ENCODE measurements around the gene RTEL1. TPM values are rescaled to one million over a fixed set of nuclear protein-coding genes. Genes with fewer than 3 reads are reported as not detected.

Gene RTEL1
- total and polyA plus RNA-seq, 7 donors: 3.6 to 44.3 (median 22.4) TPM

DNA sequence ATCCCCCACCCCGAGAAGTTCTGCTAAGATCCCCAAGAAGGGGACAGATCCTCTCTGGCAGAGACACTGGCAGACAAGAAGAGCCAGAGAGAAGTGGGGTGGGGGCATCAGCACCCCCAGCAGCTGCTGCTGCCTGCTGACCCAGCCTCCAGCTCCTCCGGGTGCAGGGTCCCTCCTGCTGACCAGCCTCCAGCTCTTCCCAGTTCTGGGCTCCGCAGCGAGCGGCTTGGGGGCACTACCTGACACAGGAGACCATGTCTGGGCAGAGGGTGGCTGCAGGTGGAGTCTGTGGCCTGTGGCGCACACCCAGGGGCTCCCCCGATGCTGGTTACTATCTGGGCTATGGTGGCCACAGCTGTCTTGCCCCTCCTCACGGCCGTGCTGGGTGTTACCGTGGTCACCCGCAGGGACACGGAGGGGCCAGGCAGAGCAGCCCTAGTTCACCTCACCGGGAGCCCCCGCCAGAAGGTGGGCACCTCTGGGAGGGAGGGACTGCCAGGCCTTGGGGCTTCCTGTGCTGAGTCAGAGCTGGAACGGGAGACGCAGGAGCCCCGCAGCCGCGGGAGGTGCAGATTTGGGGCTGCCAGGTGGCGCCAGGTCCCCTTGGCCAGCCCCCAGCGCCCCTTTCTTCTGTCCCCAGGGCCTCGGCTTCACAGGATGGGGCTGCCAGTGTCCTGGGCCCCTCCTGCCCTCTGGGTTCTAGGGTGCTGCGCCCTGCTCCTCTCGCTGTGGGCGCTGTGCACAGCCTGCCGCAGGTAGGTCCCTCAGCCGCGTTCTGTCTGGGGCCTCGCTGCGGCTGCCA lies 79.0 kb downstream of the RTEL1 start:
- H3K36me3 ChIP-seq: peaks cover 9 to 39% (median 18%) of the 10 kb centered on the region in 4 donors
- peaks cover 0 to 43% (median 32%) of the 10 kb centered on the region in 4 donors for H3K4me1 ChIP-seq
- 10 to 20% methylated on average over 30 of the region's 30 CpGs for WGBS, 2 donors
- peaks cover 0 to 10% (median 0%) of the 10 kb centered on the region in 3 donors for H3K27me3 ChIP-seq
- intact Hi-C loops (cut with DNase I): no loop called here
- H3K9me3 ChIP-seq: no peaks in the 10 kb centered on the region
- peak; percentile 71 for DNase-seq
- no peak overlapping the region for H3K27ac ChIP-seq
- peak overlapping the region in 3 of 4 donors; percentile 21 to 66 (median 35) for H3K4me3 ChIP-seq
- TF ChIP-seq EP300 (IDR thresholded peaks at IDR 0.05): no peak
- TF ChIP-seq POLR2A (IDR thresholded peaks at IDR 0.05): no peak
- TF ChIP-seq, protein P1, sequence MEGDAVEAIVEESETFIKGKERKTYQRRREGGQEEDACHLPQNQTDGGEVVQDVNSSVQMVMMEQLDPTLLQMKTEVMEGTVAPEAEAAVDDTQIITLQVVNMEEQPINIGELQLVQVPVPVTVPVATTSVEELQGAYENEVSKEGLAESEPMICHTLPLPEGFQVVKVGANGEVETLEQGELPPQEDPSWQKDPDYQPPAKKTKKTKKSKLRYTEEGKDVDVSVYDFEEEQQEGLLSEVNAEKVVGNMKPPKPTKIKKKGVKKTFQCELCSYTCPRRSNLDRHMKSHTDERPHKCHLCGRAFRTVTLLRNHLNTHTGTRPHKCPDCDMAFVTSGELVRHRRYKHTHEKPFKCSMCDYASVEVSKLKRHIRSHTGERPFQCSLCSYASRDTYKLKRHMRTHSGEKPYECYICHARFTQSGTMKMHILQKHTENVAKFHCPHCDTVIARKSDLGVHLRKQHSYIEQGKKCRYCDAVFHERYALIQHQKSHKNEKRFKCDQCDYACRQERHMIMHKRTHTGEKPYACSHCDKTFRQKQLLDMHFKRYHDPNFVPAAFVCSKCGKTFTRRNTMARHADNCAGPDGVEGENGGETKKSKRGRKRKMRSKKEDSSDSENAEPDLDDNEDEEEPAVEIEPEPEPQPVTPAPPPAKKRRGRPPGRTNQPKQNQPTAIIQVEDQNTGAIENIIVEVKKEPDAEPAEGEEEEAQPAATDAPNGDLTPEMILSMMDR (IDR thresholded peaks at IDR 0.05): no peak
- peak in 1 of 4 donors; percentile 24 for TF ChIP-seq POLR2AphosphoS5 (IDR thresholded peaks at IDR 0.05)

DNA sequence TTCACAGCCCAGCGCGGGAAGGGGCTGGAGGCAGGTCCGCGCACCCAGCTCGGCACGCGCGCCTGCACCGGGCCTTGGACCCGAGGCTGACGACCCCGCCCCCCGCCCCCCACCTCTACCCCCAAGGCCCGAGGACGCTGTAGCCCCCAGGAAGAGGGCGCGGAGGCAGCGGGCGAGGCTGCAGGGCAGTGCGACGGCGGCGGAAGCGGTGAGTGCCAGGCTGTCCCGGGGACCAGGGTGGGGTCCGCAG lies 79.5 kb downstream of the RTEL1 start:
- peaks cover 0 to 10% (median 0%) of the 10 kb centered on the region in 3 donors for H3K27me3 ChIP-seq
- peaks cover 0 to 43% (median 36%) of the 10 kb centered on the region in 4 donors for H3K4me1 ChIP-seq
- H3K36me3 ChIP-seq: peaks cover 14 to 45% (median 22%) of the 10 kb centered on the region in 4 donors
- 2 to 3% methylated on average over 26 of the region's 26 CpGs for WGBS, 2 donors
- TF ChIP-seq POLR2AphosphoS5 (IDR thresholded peaks at IDR 0.05) (no peak), POLR2A (IDR thresholded peaks at IDR 0.05) (no peak), EP300 (IDR thresholded peaks at IDR 0.05) (no peak)
- TF ChIP-seq, protein P1 (IDR thresholded peaks at IDR 0.05): no peak
- no peaks in the 10 kb centered on the region for H3K9me3 ChIP-seq
- no peak overlapping the region for H3K27ac ChIP-seq
- intact Hi-C loops (cut with DNase I): no loop called here
- peak overlapping the region in 3 of 4 donors; percentile 21 to 66 (median 35) for H3K4me3 ChIP-seq
- no peak for DNase-seq

DNA sequence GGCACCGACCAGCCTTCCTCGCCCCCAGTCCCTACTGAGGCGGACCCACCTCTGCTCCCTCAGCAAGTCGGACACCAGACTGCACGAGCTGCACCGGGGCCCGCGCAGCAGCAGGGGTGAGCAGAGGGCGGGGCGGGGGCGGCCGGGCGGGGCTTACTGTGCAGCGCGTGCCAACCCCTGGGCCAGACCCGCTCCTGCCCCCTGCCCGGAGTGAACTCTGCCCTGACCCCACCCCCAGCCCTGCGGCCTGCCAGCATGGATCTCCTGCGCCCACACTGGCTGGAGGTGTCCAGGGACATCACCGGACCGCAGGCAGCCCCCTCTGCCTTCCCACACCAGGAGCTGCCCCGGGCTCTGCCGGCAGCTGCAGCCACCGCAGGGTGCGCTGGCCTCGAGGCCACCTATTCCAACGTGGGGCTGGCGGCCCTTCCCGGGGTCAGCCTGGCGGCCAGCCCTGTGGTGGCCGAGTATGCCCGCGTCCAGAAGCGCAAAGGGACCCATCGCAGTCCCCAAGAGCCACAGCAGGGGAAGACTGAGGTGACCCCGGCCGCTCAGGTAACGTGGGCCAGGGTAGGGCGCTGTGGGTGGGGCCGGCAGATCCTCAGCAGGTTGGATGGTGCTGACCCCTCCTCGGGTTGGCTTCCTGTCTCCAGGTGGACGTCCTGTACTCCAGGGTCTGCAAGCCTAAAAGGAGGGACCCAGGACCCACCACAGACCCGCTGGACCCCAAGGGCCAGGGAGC lies 80.0 kb downstream of the RTEL1 start:
- intact Hi-C loops (cut with DNase I): loop anchor here (2.0 kb wide), 1 partner anchor 31 kb away; the partner anchor contains the start of gene ARFRP1
- Histone ChIP-seq H3K4me3 (peak overlapping the region in 3 of 4 donors; percentile 21 to 66 (median 35)), H3K9me3 (no peaks in the 10 kb centered on the region), H3K27me3 (peaks cover 0 to 10% (median 0%) of the 10 kb centered on the region in 3 donors), H3K27ac (peak overlapping the region in 2 of 4 donors; percentile 91 to 93), H3K36me3 (peaks cover 19 to 48% (median 27%) of the 10 kb centered on the region in 4 donors), H3K4me1 (peaks cover 0 to 43% (median 36%) of the 10 kb centered on the region in 4 donors)
- 8 to 19% methylated on average over 43 of the region's 43 CpGs for WGBS, 2 donors
- TF ChIP-seq EP300 (IDR thresholded peaks at IDR 0.05): no peak
- no peak for TF ChIP-seq POLR2AphosphoS5 (IDR thresholded peaks at IDR 0.05)
- TF ChIP-seq, protein P1 (IDR thresholded peaks at IDR 0.05): no peak
- no peak for TF ChIP-seq POLR2A (IDR thresholded peaks at IDR 0.05)
- DNase-seq: peak; percentile 75

DNA sequence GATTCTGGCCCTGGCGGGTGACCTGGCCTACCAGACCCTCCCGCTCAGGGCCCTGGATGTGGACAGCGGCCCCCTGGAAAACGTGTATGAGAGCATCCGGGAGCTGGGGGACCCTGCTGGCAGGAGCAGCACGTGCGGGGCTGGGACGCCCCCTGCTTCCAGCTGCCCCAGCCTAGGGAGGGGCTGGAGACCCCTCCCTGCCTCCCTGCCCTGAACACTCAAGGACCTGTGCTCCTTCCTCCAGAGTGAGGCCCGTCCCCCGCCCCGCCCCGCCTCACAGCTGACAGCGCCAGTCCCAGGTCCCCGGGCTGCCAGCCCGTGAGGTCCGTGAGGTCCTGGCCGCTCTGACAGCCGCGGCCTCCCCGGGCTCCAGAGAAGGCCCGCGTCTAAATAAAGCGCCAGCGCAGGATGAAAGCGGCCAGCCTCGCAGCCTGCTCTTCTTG lies 80.6 kb downstream of the RTEL1 start:
- TF ChIP-seq EP300 (IDR thresholded peaks at IDR 0.05) (no peak), POLR2A (IDR thresholded peaks at IDR 0.05) (no peak), POLR2AphosphoS5 (IDR thresholded peaks at IDR 0.05) (no peak)
- TF ChIP-seq, protein P1 (IDR thresholded peaks at IDR 0.05): no peak
- Histone ChIP-seq H3K4me3 (peak overlapping the region; percentile 48 to 66 (median 57)), H3K36me3 (peaks cover 20 to 48% (median 26%) of the 10 kb centered on the region in 4 donors), H3K4me1 (peaks cover 0 to 43% (median 36%) of the 10 kb centered on the region in 4 donors), H3K27ac (peak overlapping the region; percentile 83 to 93 (median 90)), H3K9me3 (no peaks in the 10 kb centered on the region), H3K27me3 (peaks cover 0 to 10% (median 0%) of the 10 kb centered on the region in 3 donors)
- peak; percentile 89 for DNase-seq
- intact Hi-C loops (cut with DNase I): loop anchor here (2.0 kb wide), 1 partner anchor 32 kb away; the partner anchor contains the start of gene ARFRP1
- WGBS, 2 donors: 10 to 28% methylated on average over 26 of the region's 26 CpGs
